T1000 (cell line): ENCODE measurements around the gene SV2A.
"Not testable (repeated sequence)": the region's sequence is repeated elsewhere in the genome, so short reads cannot be mapped to it uniquely, and the experiment has no call there.

Experiments used
- DNase-seq: peaks from one replicate; lab custom pipeline; 2025; ENCODE audit warnings: mixed read lengths; lab: John Stamatoyannopoulos, UW

Gene SV2A

DNA sequence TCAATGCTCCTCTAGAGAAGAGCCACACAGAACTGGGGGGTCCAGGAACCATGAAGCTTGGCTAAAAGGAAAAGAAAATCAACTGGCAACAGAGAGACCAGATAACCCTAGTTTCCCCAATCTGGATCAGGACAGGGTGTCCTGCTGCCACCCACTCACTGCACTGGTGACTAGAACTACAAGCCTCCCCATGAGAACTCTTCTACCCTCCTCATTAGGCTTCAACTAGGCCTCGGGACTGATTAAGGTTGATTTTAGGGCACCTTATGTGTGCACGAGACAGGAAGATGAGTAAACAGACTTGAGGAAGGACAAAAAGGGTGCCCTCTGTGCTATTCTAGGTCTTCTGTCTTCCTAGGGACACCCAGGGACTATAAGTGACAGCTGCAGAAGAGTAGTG, 12.2 kb upstream of the SV2A start:
- no peak for DNase-seq

DNA sequence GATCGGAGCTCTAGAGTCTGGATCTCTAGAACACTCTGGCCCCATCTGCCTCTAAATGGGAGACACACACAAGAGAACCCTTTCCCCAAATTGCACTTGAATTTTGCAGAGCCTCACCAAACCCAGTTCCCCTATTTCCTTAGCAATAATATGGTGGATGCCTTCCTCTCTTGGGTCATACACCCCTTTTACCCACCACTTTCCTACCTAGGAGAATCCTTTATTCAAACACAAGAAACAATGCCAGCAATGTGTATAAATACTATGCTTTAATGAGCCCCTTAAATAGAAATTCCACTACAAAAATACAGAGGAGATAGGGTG, 10.7 kb upstream of the SV2A start:
- DNase-seq, result no peak

DNA sequence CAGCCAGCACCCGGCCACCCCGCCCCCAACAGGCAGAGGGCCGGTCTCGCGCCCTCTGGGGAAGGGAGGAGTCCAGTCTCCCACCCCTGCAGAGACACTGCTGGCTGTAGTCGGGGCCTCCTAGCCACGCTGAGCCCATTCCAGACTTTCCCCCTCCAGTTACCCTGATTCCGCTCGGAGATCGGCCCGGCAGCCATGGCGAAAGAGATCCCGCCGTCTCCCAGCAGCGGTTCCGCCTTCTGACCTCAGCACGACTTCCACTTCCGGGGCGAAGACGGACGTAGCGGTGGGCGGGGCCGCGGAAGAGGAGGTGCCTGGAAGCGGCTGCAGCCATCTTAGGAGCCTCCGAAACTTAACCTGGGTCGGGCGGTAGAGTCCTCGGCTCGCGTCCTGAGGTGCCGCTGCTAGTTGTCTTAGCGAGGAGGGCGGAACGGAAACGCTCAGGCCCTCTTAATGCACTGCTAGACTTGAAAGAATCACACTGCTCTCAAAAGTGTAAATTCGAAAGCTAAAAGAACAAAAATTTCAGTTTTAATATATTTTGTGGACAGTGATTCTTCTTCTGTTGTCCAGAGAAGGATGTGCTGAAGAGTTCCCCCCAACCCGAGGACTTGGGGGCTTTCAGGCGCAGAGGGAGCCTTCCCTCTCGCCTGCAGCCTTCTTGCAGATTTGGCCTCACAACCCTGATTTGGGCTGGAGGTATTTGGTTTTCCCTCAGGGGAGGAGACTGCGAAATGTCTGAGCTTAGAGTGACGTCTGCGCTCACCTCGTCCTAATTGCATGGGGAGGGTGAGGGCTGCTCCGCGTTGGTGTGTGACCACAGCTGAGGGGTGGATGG, 10.1 kb upstream of the SV2A start, which contains the start of gene SF3B4:
Gene SF3B4, minus strand, starts transcription at position 241 of the 838 bp plus-strand sequence. Its CDS starts 44 bp downstream, at position 197.
- peak; percentile 86 for DNase-seq

DNA sequence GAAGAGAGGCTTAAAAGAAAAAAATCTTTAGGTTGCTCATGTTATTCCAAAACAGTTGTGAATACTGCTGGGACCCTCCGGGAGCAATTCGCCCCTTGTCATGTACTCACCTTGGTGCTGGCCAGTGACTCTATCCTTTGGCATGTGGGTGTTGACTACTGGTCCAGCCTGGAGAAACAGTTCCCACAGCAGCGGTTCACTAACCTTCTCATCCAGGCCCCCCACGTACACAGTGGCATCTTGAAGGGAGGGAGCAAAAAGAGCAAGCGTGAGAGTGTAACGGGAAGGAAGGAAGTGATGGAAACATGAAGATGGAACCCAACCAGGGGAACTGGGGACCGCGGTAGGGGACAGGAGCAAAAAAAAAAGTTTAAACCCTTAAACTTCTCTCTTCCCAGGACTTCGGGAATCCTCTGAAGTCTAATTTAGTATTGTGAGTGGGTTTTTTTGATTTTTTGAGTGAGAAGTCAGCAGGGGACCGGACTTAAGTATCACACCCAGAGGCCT, 9.5 kb upstream of the SV2A start:
- no peak for DNase-seq

DNA sequence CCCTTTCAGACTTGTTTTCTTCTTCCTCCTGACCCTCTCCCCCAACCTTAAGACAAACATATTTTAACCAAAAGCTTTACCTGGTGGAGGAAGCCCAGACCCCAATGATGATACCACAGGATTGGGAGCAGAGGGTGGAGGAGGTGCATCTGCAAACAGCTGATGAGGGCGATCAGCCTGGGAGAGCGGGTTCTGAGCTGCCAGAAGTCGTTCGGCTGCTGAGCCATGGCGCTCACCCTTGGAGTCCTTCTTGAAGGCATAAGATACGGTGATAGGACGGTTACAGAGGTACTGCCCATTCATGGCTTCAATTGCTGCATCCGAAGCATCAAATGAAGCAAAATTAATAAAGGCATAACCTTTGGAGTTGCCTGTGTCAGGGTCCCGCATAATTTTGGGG, 8.7 kb upstream of the SV2A start:
- DNase-seq, result no peak

DNA sequence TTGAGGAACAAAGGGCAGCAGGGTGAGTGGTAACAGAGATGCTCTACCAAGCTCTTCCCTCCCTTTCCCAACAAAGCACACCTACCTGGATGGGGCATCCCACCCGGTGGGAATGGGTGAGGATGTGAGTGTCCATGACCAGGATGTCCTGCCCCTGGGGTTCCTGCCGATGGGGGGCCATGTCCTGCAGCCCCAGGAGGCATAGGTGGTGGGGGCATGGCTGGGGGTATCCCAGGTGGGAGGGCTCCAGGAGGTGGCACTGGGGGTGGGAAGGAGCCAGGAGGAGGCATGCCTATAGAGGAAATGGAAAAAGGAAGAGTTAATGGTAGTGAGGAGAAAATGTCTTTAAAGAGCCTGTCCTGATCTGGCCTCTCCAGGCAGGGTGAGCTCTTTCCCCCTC, 8.1 kb upstream of the SV2A start:
- DNase-seq, result no peak

DNA sequence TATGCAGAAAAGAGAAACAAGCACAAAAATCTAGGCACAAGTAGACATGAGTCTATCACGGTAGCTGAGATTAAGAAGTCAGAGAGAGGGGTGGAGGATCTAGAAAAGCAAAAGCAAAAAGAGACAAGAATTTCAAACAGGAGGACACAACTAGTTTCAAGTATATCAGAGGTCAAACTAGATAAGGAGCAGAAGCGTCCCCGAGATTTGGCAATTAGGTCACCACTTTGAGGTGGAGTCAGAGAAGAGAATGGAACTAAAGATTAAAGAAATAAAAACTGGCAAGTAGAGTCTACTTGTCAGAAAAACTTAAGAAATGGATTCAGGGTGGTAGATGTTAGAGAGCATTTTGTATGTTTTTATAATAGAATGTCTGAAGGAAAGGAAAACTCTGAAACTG, 7.7 kb upstream of the SV2A start:
- no peak for DNase-seq

DNA sequence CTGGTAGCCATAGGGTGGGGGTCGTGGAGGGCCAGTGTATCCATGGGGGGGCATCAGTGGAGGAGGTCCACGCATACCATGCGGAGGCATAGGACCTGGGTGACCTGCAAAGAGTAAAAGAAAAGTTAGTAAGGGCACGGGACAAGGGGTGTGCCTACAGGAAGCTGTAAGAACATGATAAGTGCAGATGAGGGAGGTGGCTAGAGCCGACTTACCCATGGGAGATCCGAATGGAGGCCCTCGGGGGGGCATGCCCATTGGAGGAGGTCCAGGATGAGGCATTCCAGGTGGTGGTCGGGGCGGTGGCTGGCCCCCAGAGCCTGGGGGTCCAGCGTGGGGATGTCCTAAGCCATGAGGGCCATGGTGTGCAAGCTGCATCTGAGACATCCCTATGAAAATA, 6.0 kb upstream of the SV2A start:
- no peak for DNase-seq

DNA sequence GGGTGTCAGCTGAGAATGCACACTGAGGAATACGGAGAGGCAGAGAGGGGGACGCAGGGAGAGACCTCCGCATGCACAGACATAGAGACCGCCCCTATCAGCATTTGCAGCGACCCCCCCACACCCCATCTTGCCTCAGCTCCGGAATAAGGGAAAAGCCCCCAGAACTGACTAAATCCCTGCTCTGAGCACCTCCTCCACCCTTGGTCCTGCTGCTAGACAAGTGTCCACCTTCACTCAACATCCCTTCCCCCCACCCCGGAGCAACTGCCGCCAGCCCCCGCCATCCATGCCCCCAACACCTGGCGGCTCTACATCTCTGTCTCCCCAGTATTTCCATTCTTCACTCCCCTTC, 769 bp downstream of the SV2A start:
- DNase-seq, result no peak

DNA sequence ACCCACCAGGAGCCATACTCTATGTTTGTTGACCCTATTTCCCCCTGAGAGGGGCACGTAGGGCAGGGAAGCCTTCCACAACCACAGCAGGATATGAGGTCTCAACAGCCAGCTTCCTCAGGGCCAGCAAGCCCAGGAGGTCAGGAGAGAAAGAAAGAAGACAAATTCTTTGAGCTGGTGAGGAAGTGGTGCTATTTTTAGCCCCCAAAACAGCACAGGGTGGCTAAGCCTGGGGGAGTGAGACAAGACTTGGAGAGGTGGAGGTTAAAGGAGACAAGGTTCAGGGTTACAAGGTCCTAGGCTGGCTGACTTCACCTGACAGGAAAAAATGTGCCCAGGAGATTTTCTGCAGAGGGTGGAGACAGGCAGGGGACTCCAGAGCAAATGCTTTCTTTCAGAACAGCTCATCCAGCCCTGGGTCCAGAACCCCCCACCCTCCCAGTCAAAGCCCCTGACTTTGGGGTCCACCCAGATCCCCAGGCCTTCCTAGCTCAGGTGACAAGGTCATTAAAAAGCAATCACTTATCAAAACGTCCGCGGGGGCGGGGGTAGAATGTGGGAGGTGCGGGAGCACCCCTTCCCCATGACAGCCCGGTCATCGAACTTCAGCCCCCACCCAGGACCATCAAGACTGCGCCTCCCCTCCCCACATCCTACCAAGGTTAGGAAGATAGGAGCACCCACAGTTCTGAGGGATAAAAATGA, 1.3 kb downstream of the SV2A start:
- no peak for DNase-seq

DNA sequence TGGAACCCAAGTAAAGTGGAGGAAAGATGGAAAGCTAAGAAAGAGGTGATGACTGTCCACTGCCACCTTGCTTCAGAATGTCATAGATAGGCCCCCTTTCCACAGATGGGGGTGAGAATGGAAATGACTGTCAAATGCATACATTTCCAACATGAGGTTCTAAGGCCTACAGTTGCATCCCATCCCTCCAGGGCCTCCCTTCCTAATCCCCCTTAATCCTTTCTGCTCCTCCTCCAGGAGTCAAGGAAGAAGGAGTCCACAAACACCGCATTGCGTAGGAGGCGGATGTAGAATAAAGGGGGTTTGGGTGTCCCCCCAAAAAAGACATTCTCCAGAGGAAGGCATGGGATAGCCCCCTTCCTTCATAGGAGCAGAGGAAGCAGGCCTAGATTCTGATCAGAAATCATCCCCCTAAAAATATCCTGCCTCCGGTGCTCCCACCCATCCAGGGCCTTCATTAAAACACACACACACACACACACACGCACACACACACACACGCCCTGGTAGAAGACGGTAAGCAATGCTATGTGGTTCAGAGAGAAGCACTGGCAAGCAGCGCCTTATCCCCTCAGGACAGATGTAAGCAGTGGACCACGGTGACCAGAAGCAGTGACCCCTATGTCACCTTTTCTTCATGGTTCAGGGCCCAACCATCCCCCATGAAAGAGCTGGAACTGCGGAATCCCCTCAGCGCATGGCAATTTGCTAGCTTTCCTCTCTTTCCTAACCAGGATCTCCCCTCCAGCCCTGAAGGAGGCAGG, 2.0 kb downstream of the SV2A start:
- no peak for DNase-seq

DNA sequence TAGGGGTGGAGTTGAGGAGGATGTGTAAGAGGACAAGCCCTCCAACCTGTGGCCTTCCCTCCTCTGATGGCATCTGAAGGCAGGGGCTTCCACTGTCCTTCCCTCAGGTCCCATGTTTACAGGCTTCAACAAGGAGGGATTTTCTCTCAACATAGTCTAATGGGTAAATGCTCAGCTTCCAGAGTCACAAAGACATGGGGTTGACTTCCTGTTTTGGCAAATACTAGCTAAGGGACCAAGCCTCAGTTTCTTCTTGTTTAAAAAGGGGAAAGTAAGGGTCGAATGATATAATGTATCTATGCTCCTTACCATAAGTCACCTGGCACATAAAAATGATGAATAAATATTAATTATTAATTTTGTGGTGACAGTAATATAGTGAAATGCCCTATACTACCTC, 3.1 kb downstream of the SV2A start:
- no peak for DNase-seq

DNA sequence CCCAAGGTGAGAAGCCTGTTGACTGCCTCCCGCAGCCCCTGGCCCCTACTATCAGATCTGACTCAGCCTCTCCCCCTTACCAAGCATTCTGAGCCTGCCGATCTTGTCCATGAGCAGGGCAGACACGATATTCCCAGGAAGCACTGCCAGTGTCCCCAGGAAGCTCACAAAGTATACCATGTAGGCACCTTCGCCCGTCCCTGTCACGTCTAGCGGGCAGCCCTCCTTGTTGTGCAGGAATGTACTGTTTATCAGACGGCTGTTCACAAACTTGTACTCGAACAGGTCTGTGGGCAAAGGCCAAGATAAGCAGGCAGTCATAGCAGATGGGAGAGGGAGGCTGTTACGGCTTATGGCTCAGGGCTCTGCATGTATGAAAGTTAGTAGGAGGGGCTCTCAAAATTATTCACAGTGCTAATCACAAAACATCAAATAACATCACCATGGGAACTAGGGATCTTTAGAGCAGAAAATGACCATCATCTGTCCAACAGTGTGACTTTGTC, 11.0 kb downstream of the SV2A start:
- no peak for DNase-seq

DNA sequence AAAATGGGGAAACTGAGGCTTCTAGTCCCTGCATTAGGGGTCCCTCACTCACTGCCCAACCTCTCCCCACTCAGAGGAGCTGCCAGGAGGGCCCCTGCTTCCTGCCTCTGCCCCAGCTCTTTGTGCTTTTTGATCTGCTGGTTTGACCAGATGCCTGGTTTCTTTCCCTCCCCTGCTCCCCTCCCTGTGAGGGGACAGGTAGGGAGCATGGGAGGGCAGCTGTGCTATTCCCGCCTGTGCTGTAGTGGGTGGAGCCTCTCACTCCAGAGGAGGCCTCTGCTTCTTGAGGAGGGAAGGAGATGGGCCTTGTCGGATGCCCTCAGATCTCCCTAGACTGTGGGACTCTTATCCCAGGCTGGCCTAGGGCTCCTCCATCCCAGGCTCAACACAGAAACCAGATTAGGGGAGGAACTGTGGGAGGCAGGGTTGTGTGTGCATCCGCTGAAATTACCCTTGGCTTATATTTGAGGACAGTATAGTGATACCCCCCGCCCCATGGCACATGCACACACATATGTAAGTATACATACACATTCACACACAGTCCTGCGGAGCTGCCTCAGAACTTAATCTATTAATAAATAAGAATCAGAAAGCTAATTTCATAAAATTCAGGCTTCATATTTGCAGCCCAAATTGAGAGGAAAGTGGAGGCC, 13.7 kb downstream of the SV2A start:
- DNase-seq, result no peak

DNA sequence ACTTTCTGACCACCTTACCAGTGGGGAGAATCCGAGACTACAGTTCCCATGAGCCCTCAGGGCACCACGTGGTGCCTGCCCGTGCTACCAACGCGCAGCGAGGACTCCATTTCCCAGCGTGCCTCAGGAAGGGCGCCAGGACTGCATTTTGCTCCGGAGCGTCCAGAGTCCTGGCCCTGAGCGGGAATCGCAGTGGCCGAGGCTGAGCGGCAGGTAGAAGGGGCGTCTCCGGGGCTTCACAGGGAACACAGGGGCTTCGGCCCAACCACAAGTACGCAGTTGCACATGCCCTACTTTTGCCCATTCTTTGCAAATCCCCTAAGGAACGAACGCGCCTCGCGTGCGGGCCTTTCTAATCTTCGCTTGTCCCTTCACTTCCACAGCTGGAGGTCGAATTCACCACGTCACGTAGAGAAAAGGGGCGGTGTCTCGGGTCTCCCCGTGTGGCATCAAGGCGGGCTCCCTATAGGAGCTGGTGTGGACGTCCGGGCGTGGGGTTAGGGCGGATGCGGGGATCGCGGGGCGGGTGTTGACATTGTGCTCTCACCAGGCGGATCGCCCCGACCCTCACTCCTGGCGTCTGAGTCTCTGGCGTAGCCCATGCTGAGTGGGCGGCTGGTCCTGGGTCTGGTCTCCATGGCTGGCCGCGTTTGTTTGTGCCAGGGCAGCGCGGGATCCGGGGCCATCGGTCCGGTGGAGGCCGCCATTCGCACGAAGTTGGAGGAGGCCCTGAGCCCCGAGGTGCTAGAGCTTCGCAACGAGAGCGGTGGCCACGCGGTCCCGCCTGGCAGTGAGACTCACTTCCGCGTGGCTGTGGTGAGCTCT, 18.0 kb downstream of the SV2A start, which contains the start of gene BOLA1:
Gene BOLA1, plus strand, starts transcription at position 109 of the 825 bp plus-strand sequence. Its CDS starts 492 bp downstream, at position 601.
- DNase-seq, result peak; percentile 87

DNA sequence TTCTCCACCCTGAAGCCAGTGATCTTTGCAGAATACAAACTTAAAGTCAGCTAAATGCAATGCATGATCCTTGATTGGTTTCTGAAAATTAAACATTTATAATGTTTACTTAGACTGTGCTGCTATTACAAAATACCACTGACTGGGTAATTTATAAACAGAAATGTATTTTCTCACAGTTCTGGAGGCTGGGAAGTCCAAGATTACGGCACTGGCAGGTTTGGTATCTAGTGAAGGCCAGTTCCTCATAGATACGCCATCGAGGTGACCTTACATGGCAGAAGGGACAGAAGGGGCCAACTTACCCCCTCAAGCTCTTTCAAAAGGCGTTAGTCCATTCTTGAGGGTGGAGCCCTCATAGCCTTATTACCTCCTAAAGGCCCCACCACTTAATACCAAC, 21.1 kb downstream of the SV2A start:
- no peak for DNase-seq

DNA sequence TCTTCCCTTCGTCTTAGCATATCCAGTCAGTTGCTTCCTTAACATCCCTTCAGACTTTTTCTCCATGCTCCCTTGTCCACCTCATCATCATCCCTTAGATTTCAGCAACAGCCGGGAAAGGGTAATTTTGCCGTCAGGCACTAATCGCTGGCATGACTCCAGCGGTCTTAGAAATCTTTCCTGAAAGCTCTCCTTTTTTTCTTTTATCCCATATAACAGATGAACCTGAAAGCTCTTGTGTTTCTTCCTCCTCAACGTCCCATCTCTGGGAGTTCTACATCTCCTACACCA, 28.7 kb downstream of the SV2A start:
- DNase-seq, result peak; percentile 36

DNA sequence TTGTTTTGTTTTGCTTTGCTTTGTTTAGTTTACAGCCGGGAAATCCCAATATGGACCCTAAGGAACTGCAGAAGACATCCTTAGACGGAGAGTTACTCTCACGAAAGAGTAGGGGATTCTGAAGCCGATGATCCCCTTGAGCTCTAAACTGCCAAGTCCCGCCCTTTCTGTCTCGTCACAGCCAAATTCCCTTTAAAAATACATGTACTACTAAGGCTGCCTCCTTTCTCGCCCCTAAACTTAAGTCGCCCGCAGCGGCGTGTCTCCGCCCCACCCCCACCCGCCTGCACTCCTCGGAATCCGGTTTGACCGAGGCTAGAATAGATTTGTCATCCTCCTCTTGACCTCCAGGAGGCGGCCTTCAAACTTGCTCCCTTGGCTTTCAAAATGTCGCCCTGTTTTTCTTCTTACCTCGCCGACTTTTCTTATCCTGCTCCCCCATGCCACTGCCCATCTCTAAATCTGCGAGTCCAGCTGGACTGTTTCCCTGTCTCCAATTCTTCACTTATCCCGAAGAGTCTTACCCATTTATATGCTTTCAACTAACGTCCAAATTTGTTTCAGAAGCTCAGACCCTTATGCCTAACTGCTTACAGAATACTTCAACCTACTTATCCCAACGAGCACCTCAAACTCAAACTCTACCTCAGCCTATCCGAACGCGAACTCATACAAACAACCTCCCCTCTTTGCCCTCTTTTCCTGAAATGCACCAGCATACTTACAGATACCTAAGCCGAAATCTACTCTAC, 29.2 kb downstream of the SV2A start:
- DNase-seq, result peak; percentile 80

DNA sequence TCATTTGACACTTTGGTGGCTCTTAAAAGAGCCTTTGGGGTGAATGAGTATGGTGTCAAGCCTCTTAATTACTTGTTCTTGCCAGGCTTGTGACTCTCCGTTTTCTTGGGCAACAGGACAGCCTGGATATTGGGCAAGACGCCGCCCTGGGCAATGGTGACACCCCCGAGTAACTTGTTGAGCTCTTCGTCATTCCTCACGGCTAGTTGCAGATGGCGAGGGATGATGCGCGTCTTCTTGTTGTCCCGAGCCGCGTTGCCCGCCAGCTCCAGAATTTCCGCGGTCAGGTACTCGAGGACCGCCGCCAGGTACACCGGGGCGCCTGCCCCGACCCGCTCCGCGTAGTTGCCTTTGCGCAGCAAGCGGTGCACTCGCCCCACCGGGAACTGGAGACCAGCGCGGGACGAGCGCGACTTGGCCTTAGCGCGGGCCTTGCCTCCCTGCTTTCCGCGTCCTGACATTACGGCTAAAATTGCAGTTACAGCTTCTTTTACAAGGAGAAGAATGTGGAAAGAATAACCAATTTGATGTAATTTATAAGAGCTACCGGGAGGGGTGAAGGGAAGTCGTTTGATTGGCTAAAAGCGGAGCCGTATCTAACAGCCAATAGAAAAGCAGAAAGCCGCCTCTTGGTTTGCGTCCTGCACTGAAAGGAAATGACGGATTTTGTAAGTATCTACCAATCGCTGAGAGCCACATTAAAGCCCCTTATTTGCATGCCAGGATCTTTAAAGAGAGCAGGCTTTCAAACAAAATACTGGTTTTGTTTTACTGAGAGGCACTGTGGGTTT, 30.0 kb downstream of the SV2A start:
- DNase-seq, result peak; percentile 91

DNA sequence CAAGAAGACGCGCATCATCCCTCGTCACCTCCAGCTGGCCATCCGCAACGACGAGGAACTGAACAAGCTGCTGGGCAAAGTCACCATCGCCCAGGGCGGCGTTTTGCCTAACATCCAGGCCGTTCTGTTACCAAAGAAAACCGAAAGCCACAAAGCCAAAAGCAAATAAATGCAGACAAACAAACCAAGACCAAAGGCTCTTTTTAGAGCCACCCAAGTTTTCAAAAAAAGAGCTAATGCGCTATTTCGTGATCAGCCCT, 30.5 kb downstream of the SV2A start:
- not testable (repeated sequence) for DNase-seq
